ENCODE measurements around the gene UXS1.

GRCh38 chr2:106161341-106161740 is 32.8 kb downstream of the UXS1 start:
- no peak for TF ChIP-seq YY1 (IDR thresholded peaks at IDR 0.05; ENCODE audit: insufficient read depth, insufficient read length)
- no peak for TF ChIP-seq SUZ12 (IDR thresholded peaks at IDR 0.05; ENCODE audit: extremely low read depth, insufficient read depth, insufficient read length)
- no peak for TF ChIP-seq ZNF274 (IDR thresholded peaks at IDR 0.05; ENCODE audit: low read depth, low read length)

Measured in NT2/D1 (cell line).